Measurements from ENCODE around the gene HSD11B1L.

The HSD11B1L gene, protein sequence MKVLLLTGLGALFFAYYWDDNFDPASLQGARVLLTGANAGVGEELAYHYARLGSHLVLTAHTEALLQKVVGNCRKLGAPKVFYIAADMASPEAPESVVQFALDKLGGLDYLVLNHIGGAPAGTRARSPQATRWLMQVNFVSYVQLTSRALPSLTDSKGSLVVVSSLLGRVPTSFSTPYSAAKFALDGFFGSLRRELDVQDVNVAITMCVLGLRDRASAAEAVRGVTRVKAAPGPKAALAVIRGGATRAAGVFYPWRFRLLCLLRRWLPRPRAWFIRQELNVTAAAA

DNA sequence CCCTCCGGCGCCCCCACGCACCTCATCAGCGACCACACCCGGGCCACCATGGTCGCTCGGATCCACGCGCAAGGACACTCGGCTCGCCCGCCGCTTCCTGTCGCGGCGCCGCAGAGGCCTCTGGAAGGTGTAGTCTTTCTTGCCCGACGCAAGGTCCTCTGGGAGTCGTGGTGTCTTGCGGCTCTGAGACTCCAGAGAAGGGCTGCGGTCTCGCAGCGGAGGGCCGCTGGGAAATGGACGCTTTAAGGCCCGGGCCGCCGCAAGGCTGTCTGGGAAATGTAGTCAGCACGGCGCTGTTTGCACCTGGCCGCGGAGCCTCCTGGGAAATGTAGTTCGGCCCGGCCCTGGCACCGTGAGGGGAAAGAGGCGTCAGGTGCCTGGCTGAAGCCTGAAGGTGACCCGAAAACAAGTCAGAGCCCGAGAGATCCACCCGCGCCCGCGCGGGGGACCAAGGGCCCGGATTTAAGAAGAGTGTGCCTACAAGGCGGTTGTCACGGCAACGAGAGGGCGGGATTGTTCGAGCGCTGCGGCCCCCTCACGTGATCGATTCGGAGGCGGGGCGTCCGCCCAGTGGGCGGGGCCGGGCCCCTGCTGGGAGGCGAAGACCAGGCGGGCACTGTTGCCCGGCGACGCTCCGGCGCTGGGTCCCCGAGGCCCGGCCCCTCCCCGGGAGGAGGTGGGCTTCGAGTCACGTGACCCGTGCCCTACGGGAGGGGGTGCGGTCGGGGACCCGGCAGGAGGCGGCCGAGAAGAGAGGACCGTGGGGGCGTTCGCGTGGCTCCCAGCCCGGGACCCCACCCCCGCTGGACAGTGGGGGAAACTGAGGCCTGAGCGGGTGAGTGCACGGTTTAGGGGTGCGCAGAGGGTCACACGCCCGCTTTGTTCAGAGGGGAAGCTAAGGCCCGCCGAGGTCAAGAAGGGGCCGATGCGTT lies at the start of gene HSD11B1L, which contains the start of gene MICOS13:
HSD11B1L (plus strand) TSS at position 591 of the 932 bp plus-strand sequence. CDS start 3,806 bp downstream, outside the sequence.
MICOS13 (minus strand) TSS at position 80 of the 932 bp plus-strand sequence; CDS start at position 50, 30 bp downstream.
- H3K27me3 Mint-ChIP-seq = no peaks in the 10 kb centered on the region
- H3K36me3 Mint-ChIP-seq (ENCODE audit: insufficient read depth) = peaks cover 20% of the 10 kb centered on the region
- DNase-seq (ENCODE audit: low spot score in 2 of 2) = peak; percentile 98
- peak within 1 kb of the TSS; percentile 96 for H3K27ac Mint-ChIP-seq (ENCODE audit: low read depth)
- H3K4me3 Mint-ChIP-seq = peak within 1 kb of the TSS; percentile 80
- no peaks in the 10 kb centered on the region for H3K9me3 Mint-ChIP-seq
- peaks cover 29% of the 10 kb centered on the region for H3K4me1 Mint-ChIP-seq
- ATAC-seq (replicated peaks; ENCODE audit: extremely low read depth, poor library complexity, severe bottlenecking) = peak; percentile 99

GRCh38 chr19:5631567-5632240 lies 49.1 kb upstream of the HSD11B1L start:
- no peak overlapping the region for H3K4me3 Mint-ChIP-seq
- peaks cover 60% of the 10 kb centered on the region for H3K4me1 Mint-ChIP-seq
- no peak for DNase-seq (ENCODE audit: low spot score in 2 of 2)
- no peak for ATAC-seq (replicated peaks; ENCODE audit: extremely low read depth, poor library complexity, severe bottlenecking)
- peak overlapping the region; percentile 44 for H3K27ac Mint-ChIP-seq (ENCODE audit: low read depth)
- no peaks in the 10 kb centered on the region for H3K9me3 Mint-ChIP-seq
- H3K27me3 Mint-ChIP-seq = no peaks in the 10 kb centered on the region
- H3K36me3 Mint-ChIP-seq (ENCODE audit: insufficient read depth) = peaks cover 33% of the 10 kb centered on the region

DNA sequence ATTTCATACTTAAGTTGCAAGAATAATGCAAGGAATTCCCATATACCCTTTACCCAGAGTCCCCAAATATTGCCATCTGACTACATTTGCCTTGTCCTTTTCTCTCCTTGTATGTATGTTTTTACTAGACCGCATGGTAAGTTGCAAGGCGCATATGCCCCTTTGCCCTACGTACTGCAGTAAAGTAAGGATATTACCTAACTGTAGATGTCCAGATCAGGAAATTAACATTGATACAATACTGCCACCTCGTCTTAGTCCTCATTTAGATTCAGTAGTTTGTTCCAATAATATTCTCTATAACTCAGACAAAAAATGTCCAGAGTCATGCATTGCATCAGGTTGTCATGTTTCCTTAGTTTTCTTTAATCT lies 48.6 kb upstream of the HSD11B1L start:
- H3K9me3 Mint-ChIP-seq = no peaks in the 10 kb centered on the region
- peak overlapping the region; percentile 14 for H3K4me3 Mint-ChIP-seq
- peaks cover 31% of the 10 kb centered on the region for H3K36me3 Mint-ChIP-seq (ENCODE audit: insufficient read depth)
- H3K27ac Mint-ChIP-seq (ENCODE audit: low read depth) = no peak overlapping the region
- no peaks in the 10 kb centered on the region for H3K27me3 Mint-ChIP-seq
- ATAC-seq (replicated peaks; ENCODE audit: extremely low read depth, poor library complexity, severe bottlenecking) = no peak
- peaks cover 59% of the 10 kb centered on the region for H3K4me1 Mint-ChIP-seq
- no peak for DNase-seq (ENCODE audit: low spot score in 2 of 2)

GRCh38 chr19:5632657-5633056 lies 48.2 kb upstream of the HSD11B1L start:
- H3K27me3 Mint-ChIP-seq = no peaks in the 10 kb centered on the region
- no peaks in the 10 kb centered on the region for H3K9me3 Mint-ChIP-seq
- H3K27ac Mint-ChIP-seq (ENCODE audit: low read depth) = no peak overlapping the region
- ATAC-seq (replicated peaks; ENCODE audit: extremely low read depth, poor library complexity, severe bottlenecking) (no peak), DNase-seq (ENCODE audit: low spot score in 2 of 2) (no peak)
- peaks cover 32% of the 10 kb centered on the region for H3K36me3 Mint-ChIP-seq (ENCODE audit: insufficient read depth)
- H3K4me1 Mint-ChIP-seq = peaks cover 55% of the 10 kb centered on the region
- peak overlapping the region; percentile 14 for H3K4me3 Mint-ChIP-seq

- Mint-ChIP-seq H3K4me1 (peaks cover 42% of the 10 kb centered on the region), H3K9me3 (no peaks in the 10 kb centered on the region), H3K27me3 (no peaks in the 10 kb centered on the region), H3K4me3 (no peak overlapping the region), H3K27ac (ENCODE audit: low read depth) (no peak overlapping the region), H3K36me3 (ENCODE audit: insufficient read depth) (peaks cover 24% of the 10 kb centered on the region)
- ATAC-seq (replicated peaks; ENCODE audit: extremely low read depth, poor library complexity, severe bottlenecking) (no peak), DNase-seq (ENCODE audit: low spot score in 2 of 2) (no peak)
Measured at GRCh38 chr19:5635427-5635826, 45.4 kb upstream of the HSD11B1L start.

DNA sequence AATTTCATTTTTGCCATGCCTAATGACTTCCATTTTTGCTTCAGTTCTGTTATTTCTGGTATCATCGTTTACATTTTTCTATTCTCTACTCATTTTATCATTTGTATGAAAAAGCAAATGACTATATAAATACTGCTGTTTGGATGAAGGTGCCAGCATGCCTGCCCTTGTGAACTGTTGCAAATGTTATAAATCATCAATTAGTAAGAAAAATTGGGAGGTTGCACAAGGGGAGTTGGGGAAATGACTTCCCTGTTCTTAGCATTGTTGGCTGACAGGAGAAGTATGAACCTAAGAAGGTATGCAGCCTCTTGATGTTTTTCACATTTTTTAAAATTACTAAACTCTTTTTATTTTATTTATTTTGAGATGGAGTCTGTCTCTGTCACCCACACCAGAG lies 42.9 kb upstream of the HSD11B1L start:
- no peaks in the 10 kb centered on the region for H3K27me3 Mint-ChIP-seq
- peaks cover 32% of the 10 kb centered on the region for H3K4me1 Mint-ChIP-seq
- H3K36me3 Mint-ChIP-seq (ENCODE audit: insufficient read depth) = peaks cover 40% of the 10 kb centered on the region
- H3K4me3 Mint-ChIP-seq = no peak overlapping the region
- DNase-seq (ENCODE audit: low spot score in 2 of 2) (no peak), ATAC-seq (replicated peaks; ENCODE audit: extremely low read depth, poor library complexity, severe bottlenecking) (no peak)
- no peak overlapping the region for H3K27ac Mint-ChIP-seq (ENCODE audit: low read depth)
- no peaks in the 10 kb centered on the region for H3K9me3 Mint-ChIP-seq

DNA sequence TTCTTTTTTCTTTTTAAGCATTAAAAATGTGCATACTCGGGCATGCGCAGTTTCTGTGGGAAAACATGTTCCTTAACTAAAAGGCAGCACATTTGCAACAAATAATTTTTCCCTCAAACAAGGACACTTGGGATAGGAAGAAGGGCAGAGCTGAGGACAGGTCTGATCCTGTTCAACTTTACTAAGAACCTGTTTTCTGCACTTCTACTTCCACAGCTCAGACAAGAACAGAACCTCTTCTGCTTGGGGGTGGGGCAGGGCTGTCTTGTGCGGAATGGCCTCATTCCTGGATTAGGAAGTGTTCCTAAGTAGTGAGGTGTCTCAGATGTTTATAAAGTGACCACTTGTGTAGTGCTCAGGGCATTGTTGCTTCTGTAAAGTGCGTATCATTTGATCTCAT lies 39.7 kb upstream of the HSD11B1L start:
- H3K4me1 Mint-ChIP-seq = peaks cover 27% of the 10 kb centered on the region
- no peak overlapping the region for H3K27ac Mint-ChIP-seq (ENCODE audit: low read depth)
- no peak for ATAC-seq (replicated peaks; ENCODE audit: extremely low read depth, poor library complexity, severe bottlenecking)
- DNase-seq (ENCODE audit: low spot score in 2 of 2) = no peak
- H3K9me3 Mint-ChIP-seq = no peaks in the 10 kb centered on the region
- H3K4me3 Mint-ChIP-seq = no peak overlapping the region
- H3K27me3 Mint-ChIP-seq = no peaks in the 10 kb centered on the region
- H3K36me3 Mint-ChIP-seq (ENCODE audit: insufficient read depth) = peaks cover 63% of the 10 kb centered on the region

GRCh38 chr19:5642204-5642603 lies 38.6 kb upstream of the HSD11B1L start:
- Mint-ChIP-seq H3K36me3 (ENCODE audit: insufficient read depth) (peaks cover 73% of the 10 kb centered on the region), H3K4me3 (no peak overlapping the region), H3K27ac (ENCODE audit: low read depth) (no peak overlapping the region), H3K4me1 (peaks cover 37% of the 10 kb centered on the region), H3K27me3 (no peaks in the 10 kb centered on the region), H3K9me3 (no peaks in the 10 kb centered on the region)
- ATAC-seq (replicated peaks; ENCODE audit: extremely low read depth, poor library complexity, severe bottlenecking) (no peak), DNase-seq (ENCODE audit: low spot score in 2 of 2) (no peak)

- Mint-ChIP-seq H3K27ac (ENCODE audit: low read depth) (no peak overlapping the region), H3K27me3 (no peaks in the 10 kb centered on the region), H3K36me3 (ENCODE audit: insufficient read depth) (peaks cover 76% of the 10 kb centered on the region), H3K4me1 (peaks cover 40% of the 10 kb centered on the region), H3K9me3 (no peaks in the 10 kb centered on the region), H3K4me3 (no peak overlapping the region)
- ATAC-seq (replicated peaks; ENCODE audit: extremely low read depth, poor library complexity, severe bottlenecking) (no peak), DNase-seq (ENCODE audit: low spot score in 2 of 2) (no peak)
Measured at GRCh38 chr19:5643060-5643459, 37.8 kb upstream of the HSD11B1L start.

GRCh38 chr19:5644037-5644436 lies 36.8 kb upstream of the HSD11B1L start:
- peaks cover 81% of the 10 kb centered on the region for H3K36me3 Mint-ChIP-seq (ENCODE audit: insufficient read depth)
- H3K27me3 Mint-ChIP-seq = no peaks in the 10 kb centered on the region
- no peak overlapping the region for H3K4me3 Mint-ChIP-seq
- H3K9me3 Mint-ChIP-seq = no peaks in the 10 kb centered on the region
- no peak overlapping the region for H3K27ac Mint-ChIP-seq (ENCODE audit: low read depth)
- ATAC-seq (replicated peaks; ENCODE audit: extremely low read depth, poor library complexity, severe bottlenecking) = no peak
- DNase-seq (ENCODE audit: low spot score in 2 of 2) = no peak
- H3K4me1 Mint-ChIP-seq = peaks cover 45% of the 10 kb centered on the region

DNA sequence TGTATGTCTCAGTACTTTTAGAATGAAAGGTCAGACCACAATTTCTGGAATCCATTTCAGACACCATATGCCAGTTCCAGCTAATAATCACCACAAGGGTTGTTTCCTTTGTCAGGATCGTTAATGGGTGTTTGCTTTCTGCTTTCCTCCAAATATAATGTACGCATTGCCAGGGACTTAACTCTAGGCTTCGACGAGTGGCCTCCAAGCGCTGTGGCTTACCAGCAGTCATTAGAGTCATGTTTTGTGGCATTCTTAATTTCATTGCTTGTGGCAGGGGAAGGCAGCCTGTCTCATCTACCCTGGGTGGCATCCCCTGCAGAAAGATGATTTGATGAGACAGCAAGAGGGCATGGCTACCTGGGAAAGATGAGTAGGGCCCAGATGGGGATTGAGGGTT lies 35.4 kb upstream of the HSD11B1L start:
- H3K4me1 Mint-ChIP-seq = peaks cover 45% of the 10 kb centered on the region
- H3K36me3 Mint-ChIP-seq (ENCODE audit: insufficient read depth) = peaks cover 84% of the 10 kb centered on the region
- peak overlapping the region; percentile 35 for H3K27ac Mint-ChIP-seq (ENCODE audit: low read depth)
- H3K9me3 Mint-ChIP-seq = no peaks in the 10 kb centered on the region
- no peaks in the 10 kb centered on the region for H3K27me3 Mint-ChIP-seq
- ATAC-seq (replicated peaks; ENCODE audit: extremely low read depth, poor library complexity, severe bottlenecking) (no peak), DNase-seq (ENCODE audit: low spot score in 2 of 2) (no peak)
- no peak overlapping the region for H3K4me3 Mint-ChIP-seq

GRCh38 chr19:5646703-5647102 lies 34.1 kb upstream of the HSD11B1L start:
- DNase-seq (ENCODE audit: low spot score in 2 of 2) = no peak
- Mint-ChIP-seq H3K27me3 (no peaks in the 10 kb centered on the region), H3K4me3 (no peak overlapping the region), H3K27ac (ENCODE audit: low read depth) (peak overlapping the region; percentile 60), H3K36me3 (ENCODE audit: insufficient read depth) (peaks cover 84% of the 10 kb centered on the region), H3K4me1 (peaks cover 39% of the 10 kb centered on the region), H3K9me3 (no peaks in the 10 kb centered on the region)
- ATAC-seq (replicated peaks; ENCODE audit: extremely low read depth, poor library complexity, severe bottlenecking) = no peak
